GM19193 (cell line): ENCODE results near the gene CRIM1.

Experiments
- POLR2A ChIP-seq: IDR thresholded peaks from 4 replicates; pipeline ENCODE4 v1.6.1; 2011; ENCODE audit not compliant: insufficient read depth, insufficient read length; ENCODE audit errors: extremely low read depth

CRIM1 gene

GRCh38 chr2:36366491-36367120, 11.0 kb downstream of the CRIM1 start:
- TF ChIP-seq POLR2A, result no peak

GRCh38 chr2:36367486-36367885, 11.9 kb downstream of the CRIM1 start:
- TF ChIP-seq POLR2A, result no peak

- TF ChIP-seq POLR2A, result no peak
Observed at GRCh38 chr2:36367895-36368353, 12.3 kb downstream of the CRIM1 start.

- TF ChIP-seq POLR2A, result no peak
Observed at GRCh38 chr2:36368438-36368837, 12.9 kb downstream of the CRIM1 start.

- TF ChIP-seq POLR2A, result no peak
Observed at GRCh38 chr2:36369163-36369562, 13.6 kb downstream of the CRIM1 start.

- TF ChIP-seq POLR2A, result no peak
Observed at GRCh38 chr2:36369716-36370115, 14.1 kb downstream of the CRIM1 start.

GRCh38 chr2:36370281-36370680, 14.7 kb downstream of the CRIM1 start:
- no peak for TF ChIP-seq POLR2A

GRCh38 chr2:36371070-36371874, 15.7 kb downstream of the CRIM1 start:
- TF ChIP-seq POLR2A, result no peak

- no peak for TF ChIP-seq POLR2A
Observed at GRCh38 chr2:36371928-36372391, 16.4 kb downstream of the CRIM1 start.

GRCh38 chr2:36373149-36373926, 17.8 kb downstream of the CRIM1 start:
- no peak for TF ChIP-seq POLR2A

GRCh38 chr2:36374585-36374984, 19.0 kb downstream of the CRIM1 start:
- no peak for TF ChIP-seq POLR2A

- TF ChIP-seq POLR2A, result no peak
Observed at GRCh38 chr2:36376319-36376765, 20.8 kb downstream of the CRIM1 start.

GRCh38 chr2:36376992-36377738, 21.6 kb downstream of the CRIM1 start:
- no peak for TF ChIP-seq POLR2A

- no peak for TF ChIP-seq POLR2A
Observed at GRCh38 chr2:36379710-36380448, 24.3 kb downstream of the CRIM1 start.
